Uterus (tissue), 2 donors: ENCODE results near the gene STRBP.

Experiments used
- POLR2A ChIP-seq, 2 donors: fragments of 450-650 bp; IDR thresholded peaks; one replicate each; pipeline ENCODE4 v1.6.1; 2016; ENCODE audit warnings: antibody characterized with exemption in 2 of 2, mild to moderate bottlenecking in 1 of 2, moderate library complexity in 1 of 2
- TF ChIP-seq, protein P1 (sequence below), 4 experiments: fragments of 200-600 bp in 2 of 4; fragments of 450-650 bp in 2 of 4; sonication (generic) in 2 of 4; IDR thresholded peaks; one replicate each; pipeline ENCODE4 v1.5.1; 2016 to 2019; ENCODE audit warnings: antibody characterized with exemption in 4 of 4, mild to moderate bottlenecking in 2 of 4, moderate library complexity in 1 of 4

DNA sequence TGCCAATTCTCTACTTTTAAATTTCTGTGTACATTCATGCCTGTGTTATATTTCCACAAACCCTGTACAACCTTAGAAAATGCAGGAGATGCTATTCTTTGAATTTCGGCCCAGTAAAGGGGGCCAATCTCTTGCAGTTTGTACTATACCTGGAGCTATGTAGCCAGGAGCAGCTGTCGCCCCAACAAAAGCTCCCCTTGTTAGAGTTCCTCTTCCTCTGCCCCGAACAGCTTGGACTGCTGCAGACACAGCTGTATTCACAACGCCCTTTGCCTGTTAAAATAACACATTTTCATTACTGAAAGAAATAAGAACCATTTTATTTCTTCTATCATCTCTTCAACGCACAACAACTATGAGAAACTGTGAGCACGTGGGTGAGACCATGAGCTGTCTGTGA is 135.7 kb downstream of the STRBP start:
- no peak for TF ChIP-seq POLR2A (IDR thresholded peaks at IDR 0.05)
- TF ChIP-seq, protein P1, sequence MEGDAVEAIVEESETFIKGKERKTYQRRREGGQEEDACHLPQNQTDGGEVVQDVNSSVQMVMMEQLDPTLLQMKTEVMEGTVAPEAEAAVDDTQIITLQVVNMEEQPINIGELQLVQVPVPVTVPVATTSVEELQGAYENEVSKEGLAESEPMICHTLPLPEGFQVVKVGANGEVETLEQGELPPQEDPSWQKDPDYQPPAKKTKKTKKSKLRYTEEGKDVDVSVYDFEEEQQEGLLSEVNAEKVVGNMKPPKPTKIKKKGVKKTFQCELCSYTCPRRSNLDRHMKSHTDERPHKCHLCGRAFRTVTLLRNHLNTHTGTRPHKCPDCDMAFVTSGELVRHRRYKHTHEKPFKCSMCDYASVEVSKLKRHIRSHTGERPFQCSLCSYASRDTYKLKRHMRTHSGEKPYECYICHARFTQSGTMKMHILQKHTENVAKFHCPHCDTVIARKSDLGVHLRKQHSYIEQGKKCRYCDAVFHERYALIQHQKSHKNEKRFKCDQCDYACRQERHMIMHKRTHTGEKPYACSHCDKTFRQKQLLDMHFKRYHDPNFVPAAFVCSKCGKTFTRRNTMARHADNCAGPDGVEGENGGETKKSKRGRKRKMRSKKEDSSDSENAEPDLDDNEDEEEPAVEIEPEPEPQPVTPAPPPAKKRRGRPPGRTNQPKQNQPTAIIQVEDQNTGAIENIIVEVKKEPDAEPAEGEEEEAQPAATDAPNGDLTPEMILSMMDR (IDR thresholded peaks at IDR 0.05) = no peak
